SK-N-SH (cell line): Measurements from ENCODE around the gene RFFL. TPM values are rescaled to one million over a fixed set of nuclear protein-coding genes. Genes with fewer than 3 reads are reported as not detected.

Experiments used
- CTCF ChIA-PET: fragments of 300-600, 350-600 bp; formaldehyde crosslinking; extraction: SDS; loops from one replicate; lab custom pipeline; 2021; lab: Yijun Ruan, JAX
- POLR2A ChIA-PET: fragments of 350-600 bp; sonication (Branson Sonifier 250); formaldehyde crosslinking; extraction: SDS; loops from one replicate; lab custom pipeline; 2020; ENCODE audit warnings: antibody characterized with exemption, inconsistent platforms; lab: Yijun Ruan, JAX
- DNase-seq: peaks from one replicate; pipeline ENCODE4 v3.0.0; 2012
- H2AFZ ChIP-seq: fragments of 200-600 bp; sonication (generic); 2 replicates; pipeline ENCODE4 v1.8.1; 2016; ENCODE audit warnings: antibody characterized with exemption, mild to moderate bottlenecking, low read depth
- H3F3A ChIP-seq: fragments of 200-600 bp; sonication (generic); replicated peaks from 2 replicates; pipeline ENCODE3; 2016; ENCODE audit warnings: antibody characterized with exemption, mild to moderate bottlenecking; ENCODE audit not compliant: insufficient read depth
- H3K27ac ChIP-seq, 2 experiments: fragments of 200-500 bp in 1 of 2; fragments of 200-600 bp in 1 of 2; sonication (Bioruptor generic) in 1 of 2; sonication (generic), shearing (Covaris generic) in 1 of 2; 2 replicates each; pipeline versions ENCODE4 v1.5.1 to v1.6.1; 2014 to 2016; ENCODE audit warnings: low read depth in 2 of 2, inconsistent platforms in 1 of 2, low read length in 1 of 2, mild to moderate bottlenecking in 1 of 2, mixed read lengths in 1 of 2
- H3K27me3 ChIP-seq: fragments of 200-600 bp; sonication (generic), shearing (Covaris generic); 2 replicates; pipeline ENCODE4 v1.6.1; 2016; ENCODE audit warnings: mixed run types; ENCODE audit not compliant: insufficient read depth
- H3K36me3 ChIP-seq, 2 experiments: fragments of 200-500 bp in 1 of 2; fragments of 200-600 bp in 1 of 2; sonication (Bioruptor generic) in 1 of 2; sonication (generic) in 1 of 2; replicated peaks in 1 of 2; 2 replicates each; pipeline versions ENCODE3 to v1.5.1; 2014 to 2016; ENCODE audit warnings: low read length in 1 of 2, mild to moderate bottlenecking in 1 of 2; ENCODE audit not compliant: insufficient read depth in 2 of 2, control insufficient read depth in 1 of 2
- H3K4me1 ChIP-seq, 2 experiments: fragments of 200-500 bp in 1 of 2; fragments of 200-600 bp in 1 of 2; sonication (Bioruptor generic) in 1 of 2; sonication (generic), shearing (Covaris generic) in 1 of 2; 2 replicates each; pipeline versions ENCODE4 v1.5.1 to v1.6.1; 2014 to 2016; ENCODE audit warnings: low read depth in 1 of 2, low read length in 1 of 2, mixed run types in 1 of 2; ENCODE audit not compliant: insufficient read depth in 2 of 2, control insufficient read depth in 1 of 2
- H3K4me2 ChIP-seq: fragments of 200-600 bp; sonication (generic), shearing (Covaris generic); 2 replicates; pipeline ENCODE4 v1.6.1; 2017; ENCODE audit warnings: mixed run types
- H3K4me3 ChIP-seq, 2 experiments: fragments of 200-500 bp in 1 of 2; fragments of 200-600 bp in 1 of 2; sonication (Bioruptor generic) in 1 of 2; sonication (generic), shearing (Covaris generic) in 1 of 2; 2 replicates each; pipeline versions ENCODE4 v1.5.1 to v1.8.1; 2014 to 2016; ENCODE audit warnings: low read depth in 2 of 2, inconsistent platforms in 1 of 2, low read length in 1 of 2, mild to moderate bottlenecking in 1 of 2, mixed read lengths in 1 of 2, moderate library complexity in 1 of 2
- H3K79me2 ChIP-seq: fragments of 200-600 bp; sonication (generic); 2 replicates; pipeline ENCODE4 v1.8.1; 2017; ENCODE audit warnings: mild to moderate bottlenecking; ENCODE audit not compliant: insufficient read depth
- H3K9ac ChIP-seq: fragments of 200-600 bp; sonication (generic); 2 replicates; pipeline ENCODE4 v1.6.1; 2017; ENCODE audit warnings: mixed run types
- H3K9me2 ChIP-seq: fragments of 200-600 bp; sonication (generic); 2 replicates; pipeline ENCODE4 v1.6.1; 2017; ENCODE audit warnings: mixed run types
- H3K9me3 ChIP-seq: fragments of 200-600 bp; sonication (generic); 2 replicates; pipeline ENCODE4 v1.6.1; 2017; ENCODE audit warnings: mixed run types, mild to moderate bottlenecking, moderate library complexity
- H4K20me1 ChIP-seq: fragments of 200-600 bp; sonication (generic); 2 replicates; pipeline ENCODE4 v1.6.1; 2017; ENCODE audit warnings: mild to moderate bottlenecking, mixed run types; ENCODE audit not compliant: insufficient read depth
- EZH2phosphoT487 ChIP-seq: fragments of 200-600 bp; sonication (generic); IDR thresholded peaks from 2 replicates; pipeline ENCODE4 v1.6.1; 2017; ENCODE audit warnings: low read depth, mixed run types, mild to moderate bottlenecking, antibody characterized with exemption, moderate library complexity, borderline replicate concordance
- FOXJ3 ChIP-seq: sonication (generic); formaldehyde crosslinking; IDR thresholded peaks from 2 replicates; pipeline ENCODE4 v1.5.1; 2020; ENCODE audit warnings: mild to moderate bottlenecking, missing genetic modification reagents
- GABPA ChIP-seq: IDR thresholded peaks from 2 replicates; pipeline ENCODE4 v1.4.0; 2012; ENCODE audit warnings: low read depth, mild to moderate bottlenecking
- GATA2 ChIP-seq: sonication (generic); formaldehyde crosslinking; IDR thresholded peaks from 2 replicates; pipeline ENCODE4 v1.5.0; 2020; ENCODE audit warnings: mild to moderate bottlenecking, missing genetic modification reagents
- JUND ChIP-seq: IDR thresholded peaks from 2 replicates; pipeline ENCODE4 v1.4.0; 2012
- MEF2A ChIP-seq: IDR thresholded peaks from 2 replicates; pipeline ENCODE4 v1.4.0; 2012; ENCODE audit warnings: low read depth, borderline replicate concordance
- NFIC ChIP-seq: IDR thresholded peaks from 2 replicates; pipeline ENCODE4 v1.4.0; 2012; ENCODE audit warnings: borderline replicate concordance
- PBX3 ChIP-seq: IDR thresholded peaks from 2 replicates; pipeline ENCODE4; 2012
- POLR2AphosphoS5 ChIP-seq: IDR thresholded peaks from 2 replicates; pipeline ENCODE4 v1.6.1; 2012; ENCODE audit warnings: low read depth, low read length
- RFX5 ChIP-seq: IDR thresholded peaks from 2 replicates; pipeline ENCODE4 v1.6.1; 2012; ENCODE audit warnings: mild to moderate bottlenecking, improper control_type of control experiment, low read length
- RXRA ChIP-seq: IDR thresholded peaks from 2 replicates; pipeline ENCODE4 v1.4.0; 2012; ENCODE audit warnings: low read depth, mild to moderate bottlenecking, borderline replicate concordance
- SIN3A ChIP-seq: IDR thresholded peaks from 2 replicates; pipeline ENCODE4 v1.6.1; 2012; ENCODE audit warnings: low read depth, mild to moderate bottlenecking, low read length, moderate library complexity, borderline replicate concordance
- SMC3 ChIP-seq: IDR thresholded peaks from 2 replicates; pipeline ENCODE4 v1.6.1; 2012; ENCODE audit warnings: low read depth, low read length, improper control_type of control experiment
- TAF1 ChIP-seq: IDR thresholded peaks from 2 replicates; pipeline ENCODE4 v1.6.1; 2012; ENCODE audit warnings: low read depth, mild to moderate bottlenecking, low read length, moderate library complexity, borderline replicate concordance
- TEAD4 ChIP-seq: IDR thresholded peaks from 2 replicates; pipeline ENCODE4 v1.4.0; 2012; ENCODE audit warnings: mild to moderate bottlenecking, borderline replicate concordance; ENCODE audit not compliant: insufficient read depth
- YY1 ChIP-seq: IDR thresholded peaks from 2 replicates; pipeline ENCODE4 v1.4.0; 2012; ENCODE audit warnings: low read depth, mild to moderate bottlenecking
- WGBS: methylation state at CpG from one replicate; pipeline ENCODE4 v1.1.6; 2017; ENCODE audit warnings: low lambda C conversion rate; 5-methylcytosine and 5-hydroxymethylcytosine counted together
- polyA plus RNA-seq, 3 experiments: library from polyadenylated mRNA; depleted of rRNA; stranded (reverse); fragments of >200 nt; gene quantifications; 2 replicates each; pipeline ENCODE4 v1.2.3, GENCODE V29; 2012
- TF ChIP-seq, protein P1 (sequence below): IDR thresholded peaks from 2 replicates; pipeline ENCODE4 v1.4.0; 2012; ENCODE audit warnings: low read depth, borderline replicate concordance
- TF ChIP-seq, protein P2 (sequence below): IDR thresholded peaks from 2 replicates; pipeline ENCODE4 v1.4.0; 2012; ENCODE audit warnings: low read depth, borderline replicate concordance
- TF ChIP-seq, protein P3 (sequence below): fragments of 200-600 bp; sonication (generic); IDR thresholded peaks from 2 replicates; pipeline ENCODE4 v1.6.1; 2017; ENCODE audit warnings: antibody characterized with exemption, mild to moderate bottlenecking, moderate library complexity

The RFFL gene
- polyA plus RNA-seq, 1 of the 3 experiments (the other 2 are of a cell fraction) = 10.1 TPM

GRCh38 chr17:35019386-35020179, 43.9 kb downstream of the RFFL start:
- no peak for DNase-seq
- no peak overlapping the region for H2AFZ ChIP-seq
- H4K20me1 ChIP-seq = no peaks in the 10 kb centered on the region
- no peaks in the 10 kb centered on the region for H3K9me3 ChIP-seq
- H3K36me3 ChIP-seq = peaks cover 24 to 33% of the 10 kb centered on the region in 2 experiments
- no peak overlapping the region for H3K4me2 ChIP-seq
- H3K9ac ChIP-seq = no peak overlapping the region
- CTCF ChIA-PET = interaction anchor here (1.1 to 2.0 kb wide), 3 partner anchors 20 to 44 kb away, joined by 3 to 4 read pairs (median 3); partner anchors contain the start of gene RFFL
- H3F3A ChIP-seq = peaks cover 33% of the 10 kb centered on the region
- WGBS = over 99% methylated on average over 6 of the region's 6 CpGs
- no peaks in the 10 kb centered on the region for H3K27me3 ChIP-seq
- no peak overlapping the region for H3K27ac ChIP-seq
- POLR2A ChIA-PET = interaction anchor here (0.7 kb wide), 1 partner anchor 15 kb away, joined by 3 read pairs; no protein-coding TSS in a partner anchor
- no peaks in the 10 kb centered on the region; the same call in 1 of the 2 replicates for H3K79me2 ChIP-seq
- no peak for TF ChIP-seq GATA2 (CRISPR knock-in tag)
- no peak for TF ChIP-seq SIN3A
- no peak for TF ChIP-seq TEAD4
- no peak for TF ChIP-seq FOXJ3 (CRISPR knock-in tag)
- no peak for TF ChIP-seq SMC3
- TF ChIP-seq, protein P1, sequence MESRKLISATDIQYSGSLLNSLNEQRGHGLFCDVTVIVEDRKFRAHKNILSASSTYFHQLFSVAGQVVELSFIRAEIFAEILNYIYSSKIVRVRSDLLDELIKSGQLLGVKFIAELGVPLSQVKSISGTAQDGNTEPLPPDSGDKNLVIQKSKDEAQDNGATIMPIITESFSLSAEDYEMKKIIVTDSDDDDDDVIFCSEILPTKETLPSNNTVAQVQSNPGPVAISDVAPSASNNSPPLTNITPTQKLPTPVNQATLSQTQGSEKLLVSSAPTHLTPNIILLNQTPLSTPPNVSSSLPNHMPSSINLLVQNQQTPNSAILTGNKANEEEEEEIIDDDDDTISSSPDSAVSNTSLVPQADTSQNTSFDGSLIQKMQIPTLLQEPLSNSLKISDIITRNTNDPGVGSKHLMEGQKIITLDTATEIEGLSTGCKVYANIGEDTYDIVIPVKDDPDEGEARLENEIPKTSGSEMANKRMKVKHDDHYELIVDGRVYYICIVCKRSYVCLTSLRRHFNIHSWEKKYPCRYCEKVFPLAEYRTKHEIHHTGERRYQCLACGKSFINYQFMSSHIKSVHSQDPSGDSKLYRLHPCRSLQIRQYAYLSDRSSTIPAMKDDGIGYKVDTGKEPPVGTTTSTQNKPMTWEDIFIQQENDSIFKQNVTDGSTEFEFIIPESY = no peak
- TF ChIP-seq, protein P2, sequence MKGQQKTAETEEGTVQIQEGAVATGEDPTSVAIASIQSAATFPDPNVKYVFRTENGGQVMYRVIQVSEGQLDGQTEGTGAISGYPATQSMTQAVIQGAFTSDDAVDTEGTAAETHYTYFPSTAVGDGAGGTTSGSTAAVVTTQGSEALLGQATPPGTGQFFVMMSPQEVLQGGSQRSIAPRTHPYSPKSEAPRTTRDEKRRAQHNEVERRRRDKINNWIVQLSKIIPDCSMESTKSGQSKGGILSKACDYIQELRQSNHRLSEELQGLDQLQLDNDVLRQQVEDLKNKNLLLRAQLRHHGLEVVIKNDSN = no peak
- TF ChIP-seq NFIC = no peak
- no peak for TF ChIP-seq YY1
- TF ChIP-seq RFX5 = no peak
- TF ChIP-seq TAF1 = no peak
- no peak for TF ChIP-seq RXRA
- TF ChIP-seq GABPA = no peak
- no peak for TF ChIP-seq JUND
- no peak for TF ChIP-seq PBX3
- no peak for TF ChIP-seq POLR2AphosphoS5
- no peak for TF ChIP-seq EZH2phosphoT487
- no peak for TF ChIP-seq MEF2A
- TF ChIP-seq, protein P3, sequence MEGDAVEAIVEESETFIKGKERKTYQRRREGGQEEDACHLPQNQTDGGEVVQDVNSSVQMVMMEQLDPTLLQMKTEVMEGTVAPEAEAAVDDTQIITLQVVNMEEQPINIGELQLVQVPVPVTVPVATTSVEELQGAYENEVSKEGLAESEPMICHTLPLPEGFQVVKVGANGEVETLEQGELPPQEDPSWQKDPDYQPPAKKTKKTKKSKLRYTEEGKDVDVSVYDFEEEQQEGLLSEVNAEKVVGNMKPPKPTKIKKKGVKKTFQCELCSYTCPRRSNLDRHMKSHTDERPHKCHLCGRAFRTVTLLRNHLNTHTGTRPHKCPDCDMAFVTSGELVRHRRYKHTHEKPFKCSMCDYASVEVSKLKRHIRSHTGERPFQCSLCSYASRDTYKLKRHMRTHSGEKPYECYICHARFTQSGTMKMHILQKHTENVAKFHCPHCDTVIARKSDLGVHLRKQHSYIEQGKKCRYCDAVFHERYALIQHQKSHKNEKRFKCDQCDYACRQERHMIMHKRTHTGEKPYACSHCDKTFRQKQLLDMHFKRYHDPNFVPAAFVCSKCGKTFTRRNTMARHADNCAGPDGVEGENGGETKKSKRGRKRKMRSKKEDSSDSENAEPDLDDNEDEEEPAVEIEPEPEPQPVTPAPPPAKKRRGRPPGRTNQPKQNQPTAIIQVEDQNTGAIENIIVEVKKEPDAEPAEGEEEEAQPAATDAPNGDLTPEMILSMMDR = no peak
- H3K9me2 ChIP-seq = no peaks in the 10 kb centered on the region
- H3K4me1 ChIP-seq = peaks cover 0 to 23% of the 10 kb centered on the region in 2 experiments; a peak in 3 of 4 replicates
- H3K4me3 ChIP-seq = no peak overlapping the region
